ENCODE data around the gene MAP3K14. TPM values are rescaled to one million over a fixed set of nuclear protein-coding genes. Genes with fewer than 3 reads are reported as not detected.
"Not testable (repeated sequence)": the region's sequence is repeated elsewhere in the genome, so short reads cannot be mapped to it uniquely, and the experiment has no call there.

MAP3K14 gene
- 1.4 and 1.9 TPM in 2 replicates for total RNA-seq

- peak; percentile 33 to 86 for DNase-seq (ENCODE audit: low read depth in 2 of 2)
Measured at GRCh38 chr17:45316434-45317110, at the start of gene MAP3K14. Gene MAP3K14, minus strand, starts transcription at chr17:45317020. Its CDS starts 26,275 bp downstream, at chr17:45290745.

GRCh38 chr17:45366049-45366448 lies 49.2 kb upstream of the MAP3K14 start:
- no peak for DNase-seq (ENCODE audit: low read depth in 2 of 2)

GRCh38 chr17:45364531-45365390 lies 47.9 kb upstream of the MAP3K14 start:
- DNase-seq (ENCODE audit: low read depth in 2 of 2) = peak in 1 of 2 donors; percentile 41

GRCh38 chr17:45363498-45363897 lies 46.7 kb upstream of the MAP3K14 start:
- no peak for DNase-seq (ENCODE audit: low read depth in 2 of 2)

- no peak for DNase-seq (ENCODE audit: low read depth in 2 of 2)
Measured at GRCh38 chr17:45361976-45362375, 45.2 kb upstream of the MAP3K14 start.

GRCh38 chr17:45361451-45361850 lies 44.6 kb upstream of the MAP3K14 start:
- DNase-seq (ENCODE audit: low read depth in 2 of 2) = no peak

GRCh38 chr17:45357364-45357997 lies 40.7 kb upstream of the MAP3K14 start:
- no peak for DNase-seq (ENCODE audit: low read depth in 2 of 2)

GRCh38 chr17:45355087-45355486 lies 38.3 kb upstream of the MAP3K14 start:
- no peak for DNase-seq (ENCODE audit: low read depth in 2 of 2)

GRCh38 chr17:45353043-45353442 lies 36.2 kb upstream of the MAP3K14 start:
- DNase-seq (ENCODE audit: low read depth in 2 of 2) = peak in 1 of 2 donors; percentile 32

GRCh38 chr17:45351831-45352230 lies 35.0 kb upstream of the MAP3K14 start:
- DNase-seq (ENCODE audit: low read depth in 2 of 2) = no peak

GRCh38 chr17:45347444-45347843 lies 30.6 kb upstream of the MAP3K14 start:
- no peak for DNase-seq (ENCODE audit: low read depth in 2 of 2)

GRCh38 chr17:45346216-45347015 lies 29.6 kb upstream of the MAP3K14 start:
- DNase-seq (ENCODE audit: low read depth in 2 of 2) = no peak

- DNase-seq (ENCODE audit: low read depth in 2 of 2) = peak in 1 of 2 donors; percentile 58
Measured at GRCh38 chr17:45345554-45346215, 28.9 kb upstream of the MAP3K14 start.

- DNase-seq (ENCODE audit: low read depth in 2 of 2) = no peak
Measured at GRCh38 chr17:45345246-45345553, 28.4 kb upstream of the MAP3K14 start.

GRCh38 chr17:45343967-45344664 lies 27.3 kb upstream of the MAP3K14 start:
- not testable (repeated sequence) for DNase-seq (ENCODE audit: low read depth in 2 of 2)

- no peak for DNase-seq (ENCODE audit: low read depth in 2 of 2)
Measured at GRCh38 chr17:45342871-45343526, 26.2 kb upstream of the MAP3K14 start.

GRCh38 chr17:45342306-45342705 lies 25.5 kb upstream of the MAP3K14 start:
- DNase-seq (ENCODE audit: low read depth in 2 of 2) = no peak

- peak in 1 of 2 donors; percentile 69 for DNase-seq (ENCODE audit: low read depth in 2 of 2)
Measured at GRCh38 chr17:45341533-45342158, 24.8 kb upstream of the MAP3K14 start.
